Type B pancreatic cell (in vitro differentiated cells): ENCODE measurements around the gene IL18. TPM values are rescaled to one million over a fixed set of nuclear protein-coding genes. Genes with fewer than 3 reads are reported as not detected.
"Not testable (repeated sequence)": the region's sequence is repeated elsewhere in the genome, so short reads cannot be mapped to it uniquely, and the experiment has no call there.

Experiments used
- DNase-seq: peaks from one replicate; pipeline ENCODE4 v3.0.0; 2021; ENCODE audit warnings: mixed read lengths; ENCODE audit not compliant: unreplicated experiment; ENCODE audit errors: extremely low spot score
- H3K27ac Mint-ChIP-seq: 2 replicates; pipeline ENCODE4 v1.8.0; 2021; ENCODE audit warnings: mild to moderate bottlenecking, mixed read lengths
- H3K27me3 Mint-ChIP-seq: 2 replicates; pipeline ENCODE4 v1.8.0; 2021; ENCODE audit warnings: mixed read lengths
- H3K36me3 Mint-ChIP-seq: 2 replicates; pipeline ENCODE4 v1.8.0; 2021; ENCODE audit warnings: mixed read lengths
- H3K4me1 Mint-ChIP-seq: one replicate; pipeline ENCODE4 v1.8.0; 2021; ENCODE audit warnings: mixed read lengths; ENCODE audit not compliant: unreplicated experiment
- H3K4me3 Mint-ChIP-seq: 2 replicates; pipeline ENCODE4 v1.8.0; 2021; ENCODE audit warnings: mild to moderate bottlenecking, mixed read lengths
- H3K9me3 Mint-ChIP-seq: 2 replicates; pipeline ENCODE4 v1.8.0; 2021; ENCODE audit warnings: mixed read lengths
- CTCF ChIP-seq: fragments of 200-600 bp; sonication (generic); conservative IDR thresholded peaks from 2 replicates; pipeline ENCODE4 v1.5.0; 2021; ENCODE audit warnings: antibody characterized with exemption, mild to moderate bottlenecking
- total RNA-seq: library from RNA; stranded (reverse); gene quantifications from 2 replicates; pipeline ENCODE4 v1.2.1, GENCODE V29; 2021; ENCODE audit warnings: low replicate concordance

Gene IL18
- total RNA-seq, 1 donor from 2014 or later = 0.94 TPM

- H3K27ac Mint-ChIP-seq = no peak within 1 kb of the TSS
- H3K4me3 Mint-ChIP-seq = no peak within 1 kb of the TSS
- no peaks in the 10 kb centered on the region for H3K36me3 Mint-ChIP-seq
- peaks cover 3% of the 10 kb centered on the region for H3K27me3 Mint-ChIP-seq
- no peak for TF ChIP-seq CTCF
- H3K4me1 Mint-ChIP-seq = no peaks in the 10 kb centered on the region
- no peak for DNase-seq
- H3K9me3 Mint-ChIP-seq = peaks cover 5% of the 10 kb centered on the region
These were observed 3.3 kb upstream of the IL18 start, which contains the start of gene TEX12 for GRCh38 chr11:112167145-112167544. Gene TEX12, plus strand, starts transcription at chr11:112167372. Its CDS starts 1,897 bp downstream, at chr11:112169269.

- no peak overlapping the region for H3K27ac Mint-ChIP-seq
- no peak for TF ChIP-seq CTCF
- H3K9me3 Mint-ChIP-seq = peaks cover 5% of the 10 kb centered on the region
- DNase-seq = no peak
- H3K27me3 Mint-ChIP-seq = peaks cover 3% of the 10 kb centered on the region
- H3K4me1 Mint-ChIP-seq = no peaks in the 10 kb centered on the region
- H3K4me3 Mint-ChIP-seq = no peak overlapping the region
- no peaks in the 10 kb centered on the region for H3K36me3 Mint-ChIP-seq
These were observed 2.7 kb upstream of the IL18 start for GRCh38 chr11:112166562-112166961.

GRCh38 chr11:112165049-112165448 lies 1.2 kb upstream of the IL18 start:
- no peaks in the 10 kb centered on the region for H3K4me1 Mint-ChIP-seq
- no peak overlapping the region for H3K27ac Mint-ChIP-seq
- H3K27me3 Mint-ChIP-seq = peaks cover 3% of the 10 kb centered on the region
- H3K36me3 Mint-ChIP-seq = no peaks in the 10 kb centered on the region
- no peak for TF ChIP-seq CTCF
- no peak overlapping the region for H3K4me3 Mint-ChIP-seq
- DNase-seq = no peak
- peaks cover 5% of the 10 kb centered on the region for H3K9me3 Mint-ChIP-seq

GRCh38 chr11:112162761-112163546 lies 940 bp downstream of the IL18 start:
- TF ChIP-seq CTCF = no peak
- DNase-seq = no peak
- peaks cover 3% of the 10 kb centered on the region for H3K27me3 Mint-ChIP-seq

GRCh38 chr11:112162200-112162599 lies 1.7 kb downstream of the IL18 start:
- H3K4me1 Mint-ChIP-seq, H3K9me3 Mint-ChIP-seq, H3K4me3 Mint-ChIP-seq, DNase-seq, H3K27me3 Mint-ChIP-seq, H3K36me3 Mint-ChIP-seq: not testable (repeated sequence)
- peak overlapping the region; percentile 63 for H3K27ac Mint-ChIP-seq

More at GRCh38 chr11:112162761-112163546, 940 bp downstream of the IL18 start:
- H3K27ac Mint-ChIP-seq = peak overlapping the region; percentile 63
- peaks cover 5% of the 10 kb centered on the region for H3K9me3 Mint-ChIP-seq
- no peaks in the 10 kb centered on the region for H3K4me1 Mint-ChIP-seq
- no peaks in the 10 kb centered on the region for H3K36me3 Mint-ChIP-seq
- no peak overlapping the region for H3K4me3 Mint-ChIP-seq

GRCh38 chr11:112161012-112161411 lies 2.9 kb downstream of the IL18 start:
- no peak for TF ChIP-seq CTCF
- H3K27me3 Mint-ChIP-seq = peaks cover 3% of the 10 kb centered on the region
- no peaks in the 10 kb centered on the region for H3K36me3 Mint-ChIP-seq
- H3K27ac Mint-ChIP-seq = no peak overlapping the region
- H3K9me3 Mint-ChIP-seq = no peaks in the 10 kb centered on the region
- H3K4me3 Mint-ChIP-seq = no peak overlapping the region
- DNase-seq = no peak
- H3K4me1 Mint-ChIP-seq = no peaks in the 10 kb centered on the region
